ENCODE results near the gene CUBN. TPM values are rescaled to one million over a fixed set of nuclear protein-coding genes. Genes with fewer than 3 reads are reported as not detected.

CUBN gene
- total RNA-seq, 3 donors from 2014 or later, result 0.31 to 1.9 (median 0.38) TPM

GRCh38 chr10:16941067-16941466 lies 188.5 kb downstream of the CUBN start:
- no peak for ATAC-seq
- H3K4me1 ChIP-seq (ENCODE audit: low read depth), result no peaks in the 10 kb centered on the region
- H3K4me3 ChIP-seq, result no peak overlapping the region
- DNase-seq, result no peak
- H3K9me3 ChIP-seq, result no peaks in the 10 kb centered on the region
- no peaks in the 10 kb centered on the region for H3K36me3 ChIP-seq (ENCODE audit: low read depth)
- TF ChIP-seq, protein P1, sequence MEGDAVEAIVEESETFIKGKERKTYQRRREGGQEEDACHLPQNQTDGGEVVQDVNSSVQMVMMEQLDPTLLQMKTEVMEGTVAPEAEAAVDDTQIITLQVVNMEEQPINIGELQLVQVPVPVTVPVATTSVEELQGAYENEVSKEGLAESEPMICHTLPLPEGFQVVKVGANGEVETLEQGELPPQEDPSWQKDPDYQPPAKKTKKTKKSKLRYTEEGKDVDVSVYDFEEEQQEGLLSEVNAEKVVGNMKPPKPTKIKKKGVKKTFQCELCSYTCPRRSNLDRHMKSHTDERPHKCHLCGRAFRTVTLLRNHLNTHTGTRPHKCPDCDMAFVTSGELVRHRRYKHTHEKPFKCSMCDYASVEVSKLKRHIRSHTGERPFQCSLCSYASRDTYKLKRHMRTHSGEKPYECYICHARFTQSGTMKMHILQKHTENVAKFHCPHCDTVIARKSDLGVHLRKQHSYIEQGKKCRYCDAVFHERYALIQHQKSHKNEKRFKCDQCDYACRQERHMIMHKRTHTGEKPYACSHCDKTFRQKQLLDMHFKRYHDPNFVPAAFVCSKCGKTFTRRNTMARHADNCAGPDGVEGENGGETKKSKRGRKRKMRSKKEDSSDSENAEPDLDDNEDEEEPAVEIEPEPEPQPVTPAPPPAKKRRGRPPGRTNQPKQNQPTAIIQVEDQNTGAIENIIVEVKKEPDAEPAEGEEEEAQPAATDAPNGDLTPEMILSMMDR (IDR thresholded peaks at IDR 0.05), result no peak
- intact Hi-C loops (cut with DNase I, micrococcal nuclease), result no loop called here

DNA sequence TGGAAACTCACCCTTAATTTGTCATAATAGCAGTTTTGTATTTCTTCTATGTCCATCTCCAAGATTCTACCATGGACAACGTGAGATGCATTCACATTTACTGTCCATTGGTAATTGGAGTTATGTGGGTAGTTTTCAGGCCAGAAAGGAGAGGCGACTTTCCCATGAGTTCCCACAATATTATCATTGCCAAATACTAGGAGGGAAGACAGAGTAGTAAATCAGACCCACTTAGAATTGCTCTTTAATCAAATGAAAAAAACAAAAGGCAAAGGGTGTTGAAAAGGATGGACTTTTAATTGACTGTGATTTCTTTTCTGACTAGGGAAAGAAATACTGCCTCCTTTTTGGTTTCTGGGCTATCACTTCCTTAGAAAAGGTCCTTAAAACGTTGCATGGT lies 190.7 kb downstream of the CUBN start:
- Histone ChIP-seq H3K36me3 (ENCODE audit: low read depth) (no peaks in the 10 kb centered on the region), H3K4me3 (no peak overlapping the region), H3K4me1 (ENCODE audit: low read depth) (no peaks in the 10 kb centered on the region), H3K9me3 (no peaks in the 10 kb centered on the region)
- TF ChIP-seq, protein P1 (IDR thresholded peaks at IDR 0.05), result no peak
- ATAC-seq, result no peak
- intact Hi-C loops (cut with DNase I, micrococcal nuclease), result no loop called here
- DNase-seq, result no peak

- DNase-seq (no peak), ATAC-seq (no peak)
- intact Hi-C loops (cut with DNase I, micrococcal nuclease), result no loop called here
- H3K36me3 ChIP-seq (ENCODE audit: low read depth), result no peaks in the 10 kb centered on the region
- no peak overlapping the region for H3K4me3 ChIP-seq
- H3K4me1 ChIP-seq (ENCODE audit: low read depth), result no peaks in the 10 kb centered on the region
- no peaks in the 10 kb centered on the region for H3K9me3 ChIP-seq
- TF ChIP-seq, protein P1 (IDR thresholded peaks at IDR 0.05), result no peak
These were observed 195.2 kb downstream of the CUBN start for GRCh38 chr10:16934461-16934860.

DNA sequence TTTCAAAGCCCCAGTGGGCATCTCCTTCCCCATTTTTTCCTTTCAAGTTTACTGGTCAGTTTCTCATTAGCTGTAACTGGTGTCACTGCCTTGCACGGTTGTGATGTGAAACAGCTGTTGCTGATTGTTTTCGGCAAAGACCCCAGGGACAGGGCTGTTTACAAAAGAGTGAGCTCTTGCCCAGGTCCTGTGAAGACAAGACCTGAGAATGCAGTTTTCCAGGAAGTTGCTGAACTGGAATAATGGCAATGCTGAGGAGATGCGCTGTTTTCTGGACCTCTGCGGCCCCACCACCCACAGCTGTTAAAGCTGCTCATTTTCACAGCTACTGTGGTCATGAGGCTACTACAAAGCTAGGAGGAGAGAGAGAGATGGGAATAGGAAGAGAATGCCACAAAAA lies 195.8 kb downstream of the CUBN start:
- H3K4me1 ChIP-seq (ENCODE audit: low read depth), result no peaks in the 10 kb centered on the region
- no peak overlapping the region for H3K4me3 ChIP-seq
- H3K36me3 ChIP-seq (ENCODE audit: low read depth), result no peaks in the 10 kb centered on the region
- DNase-seq, result no peak
- H3K9me3 ChIP-seq, result no peaks in the 10 kb centered on the region
- no peak for ATAC-seq
- intact Hi-C loops (cut with DNase I, micrococcal nuclease), result no loop called here
- TF ChIP-seq, protein P1 (IDR thresholded peaks at IDR 0.05), result no peak

DNA sequence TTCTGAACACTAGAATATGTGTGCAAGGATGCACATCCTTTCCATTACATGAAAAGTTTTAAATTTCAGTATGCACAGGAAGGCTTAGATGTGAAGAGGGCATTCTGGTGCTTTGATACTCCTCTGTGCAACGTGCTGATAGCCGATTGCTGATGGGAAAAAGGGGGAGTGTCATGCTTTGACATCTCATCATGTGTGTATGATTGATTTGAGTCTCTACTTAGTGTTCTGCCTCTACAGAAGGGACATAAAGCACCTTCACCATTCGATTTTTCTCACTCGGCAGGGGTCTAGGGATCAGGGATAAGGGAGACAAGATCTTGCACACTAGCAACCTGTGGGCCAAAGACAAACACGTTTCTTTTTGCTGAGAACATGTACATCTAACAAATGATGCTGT lies 197.7 kb downstream of the CUBN start:
- TF ChIP-seq, protein P1 (IDR thresholded peaks at IDR 0.05), result no peak
- H3K9me3 ChIP-seq, result no peaks in the 10 kb centered on the region
- no peaks in the 10 kb centered on the region for H3K36me3 ChIP-seq (ENCODE audit: low read depth)
- H3K4me3 ChIP-seq, result no peak overlapping the region
- DNase-seq (no peak), ATAC-seq (no peak)
- no peaks in the 10 kb centered on the region for H3K4me1 ChIP-seq (ENCODE audit: low read depth)
- intact Hi-C loops (cut with DNase I, micrococcal nuclease), result no loop called here

DNA sequence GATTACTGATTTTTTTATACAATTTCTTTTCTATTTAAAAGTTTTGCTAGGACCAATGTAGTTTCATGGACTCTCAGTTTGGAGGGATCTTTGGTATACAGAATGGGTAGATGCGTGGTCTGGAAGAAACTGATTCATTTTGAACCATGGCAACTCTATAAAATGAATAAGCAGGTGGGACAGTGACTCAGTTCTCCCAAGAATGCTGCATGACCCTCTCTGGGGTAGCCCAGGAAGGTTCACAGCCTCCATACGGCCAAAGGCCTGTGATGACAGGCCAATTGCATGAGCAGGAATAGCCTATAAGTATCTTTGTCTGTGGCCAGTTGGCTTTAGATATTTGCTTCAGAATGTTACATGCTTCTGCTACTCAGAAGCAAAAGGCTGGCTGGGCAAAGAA lies 199.1 kb downstream of the CUBN start:
- DNase-seq, result no peak
- ATAC-seq, result no peak
- no peaks in the 10 kb centered on the region for H3K9me3 ChIP-seq
- TF ChIP-seq, protein P1 (IDR thresholded peaks at IDR 0.05), result no peak
- H3K36me3 ChIP-seq (ENCODE audit: low read depth), result no peaks in the 10 kb centered on the region
- no peaks in the 10 kb centered on the region for H3K4me1 ChIP-seq (ENCODE audit: low read depth)
- intact Hi-C loops (cut with DNase I, micrococcal nuclease), result no loop called here
- no peak overlapping the region for H3K4me3 ChIP-seq

Measured in mucosa of descending colon (tissue), 3 donors.